Upper lobe of left lung (tissue), 6 donors: Measurements from ENCODE around the gene GABRR1. TPM values are rescaled to one million over a fixed set of nuclear protein-coding genes. Genes with fewer than 3 reads are reported as not detected.

Experiments used
- ATAC-seq, 2 donors: fragments of 200-7000 bp; cut with Tn5 transposase; one replicate each; pipeline ENCODE4 v1.9.1; 2022; ENCODE audit warnings: mild to moderate bottlenecking in 2 of 2, moderate library complexity in 2 of 2; ENCODE audit not compliant: low FRiP score in 2 of 2
- DNase-seq, 2 donors: peaks; one replicate each; pipeline ENCODE4 v3.0.0-alpha.2; 2019 to 2020
- H3K27ac ChIP-seq, 4 donors: fragments of 200-600 bp; sonication (generic); one replicate each; pipeline ENCODE4 v1.5.1; 2016 to 2019
- H3K27me3 ChIP-seq, 4 donors: fragments of 200-600 bp; sonication (generic); one replicate each; pipeline ENCODE4 v1.5.1; 2017 to 2019
- H3K36me3 ChIP-seq, 4 donors: fragments of 200-600 bp; sonication (generic); one replicate each; pipeline ENCODE4 v1.5.1; 2016 to 2019
- H3K4me1 ChIP-seq, 4 donors: fragments of 200-600 bp; sonication (generic); one replicate each; pipeline ENCODE4 v1.5.1; 2018 to 2019
- H3K4me3 ChIP-seq, 4 donors: fragments of 200-600 bp; sonication (generic); one replicate each; pipeline ENCODE4 v1.5.1; 2017 to 2019; ENCODE audit warnings: mild to moderate bottlenecking in 2 of 4, moderate library complexity in 1 of 4
- H3K9me3 ChIP-seq, 4 donors: fragments of 200-600 bp; sonication (generic); one replicate each; pipeline ENCODE4 v1.5.1; 2018 to 2019
- CTCF ChIP-seq, 6 experiments: fragments of 450-650 bp in 4 of 6; fragments of 200-600 bp in 2 of 6; sonication (generic) in 2 of 6; IDR thresholded peaks; one replicate each; pipeline ENCODE4 v1.5.1; 2016 to 2019; ENCODE audit warnings: antibody characterized with exemption in 6 of 6
- EP300 ChIP-seq, 4 donors: sonication (generic); formaldehyde crosslinking; IDR thresholded peaks; one replicate each; pipeline ENCODE4 v1.5.1; 2017; ENCODE audit warnings: antibody characterized with exemption in 4 of 4, control low read depth in 2 of 4
- POLR2A ChIP-seq, 4 donors: fragments of 450-650 bp; IDR thresholded peaks; one replicate each; pipeline ENCODE4 v1.5.1; 2016 to 2017; ENCODE audit warnings: antibody characterized with exemption in 4 of 4, mild to moderate bottlenecking in 2 of 4
- POLR2AphosphoS5 ChIP-seq, 2 donors: sonication (generic); formaldehyde crosslinking; IDR thresholded peaks; one replicate each; pipeline ENCODE4 v1.5.1; 2017; ENCODE audit warnings: antibody characterized with exemption in 2 of 2
- WGBS, 2 donors: methylation state at CpG; one replicate each; pipeline ENCODE4 v1.1.5; 2017 to 2018; 5-methylcytosine and 5-hydroxymethylcytosine counted together
- total RNA-seq, 6 donors: library from RNA; depleted of rRNA in 4 of 6; stranded (reverse); fragments of >200 nt in 4 of 6; gene quantifications; one replicate each; pipeline versions ENCODE4 v1.1.0 to v1.2.1, GENCODE V29; 2016 to 2021
- donor health status: DM: no; HTN: no; CAD: no; lungs with moderate emphysema.
- donor health status: DM: no; HTN: yes; CAD: no; lungs with severe emphysema.

Gene GABRR1
- total RNA-seq, 6 donors from 2014 or later = not detected

GRCh38 chr6:89180971-89181370 is 36.2 kb downstream of the GABRR1 start:
- 40 to 81% methylated on average over 1 of the region's 1 CpG for WGBS, 2 donors
- TF ChIP-seq CTCF (IDR thresholded peaks at IDR 0.05) (no peak), EP300 (IDR thresholded peaks at IDR 0.05) (no peak), POLR2A (IDR thresholded peaks at IDR 0.05) (no peak), POLR2AphosphoS5 (IDR thresholded peaks at IDR 0.05) (no peak)
- no peak overlapping the region for H3K4me3 ChIP-seq
- no peaks in the 10 kb centered on the region for H3K4me1 ChIP-seq
- no peaks in the 10 kb centered on the region for H3K9me3 ChIP-seq
- H3K27me3 ChIP-seq = no peaks in the 10 kb centered on the region
- DNase-seq (no peak), ATAC-seq (no peak)
- no peaks in the 10 kb centered on the region for H3K36me3 ChIP-seq
- H3K27ac ChIP-seq = no peak overlapping the region

DNA sequence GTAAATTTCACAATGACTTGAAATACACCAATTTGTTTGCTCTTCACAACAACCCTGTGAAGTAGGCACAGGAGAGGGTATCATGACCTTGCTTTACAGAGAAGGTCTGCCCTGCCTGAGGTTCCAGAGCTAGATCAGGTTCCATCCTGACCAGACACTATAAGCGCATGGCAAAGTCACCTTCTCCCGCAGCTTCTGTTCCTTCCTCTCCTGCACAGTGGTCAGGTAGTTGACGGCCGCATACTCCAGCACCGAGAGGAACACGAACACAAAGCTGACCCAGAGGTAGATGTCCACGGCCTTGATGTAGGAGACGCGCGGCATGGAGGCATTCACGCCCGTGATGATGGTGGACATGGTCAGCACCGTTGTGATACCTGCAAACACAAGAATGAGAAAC is 37.0 kb downstream of the GABRR1 start:
- ATAC-seq (no peak), DNase-seq (peak in 1 of 2 donors; percentile 9)
- H3K4me3 ChIP-seq = no peak overlapping the region
- no peak for TF ChIP-seq POLR2AphosphoS5 (IDR thresholded peaks at IDR 0.05)
- TF ChIP-seq POLR2A (IDR thresholded peaks at IDR 0.05) = no peak
- no peak for TF ChIP-seq CTCF (IDR thresholded peaks at IDR 0.05)
- TF ChIP-seq EP300 (IDR thresholded peaks at IDR 0.05) = no peak
- WGBS, 2 donors = 94 to 98% methylated on average over 8 to 13 of the region's 13 CpGs
- no peaks in the 10 kb centered on the region for H3K27me3 ChIP-seq
- no peaks in the 10 kb centered on the region for H3K36me3 ChIP-seq
- no peaks in the 10 kb centered on the region for H3K4me1 ChIP-seq
- no peaks in the 10 kb centered on the region for H3K9me3 ChIP-seq
- no peak overlapping the region for H3K27ac ChIP-seq

- DNase-seq (no peak), ATAC-seq (no peak)
- Histone ChIP-seq H3K36me3 (no peaks in the 10 kb centered on the region), H3K4me1 (no peaks in the 10 kb centered on the region), H3K4me3 (no peak overlapping the region), H3K27me3 (no peaks in the 10 kb centered on the region), H3K9me3 (no peaks in the 10 kb centered on the region), H3K27ac (no peak overlapping the region)
- no peak for TF ChIP-seq POLR2AphosphoS5 (IDR thresholded peaks at IDR 0.05)
- no peak for TF ChIP-seq CTCF (IDR thresholded peaks at IDR 0.05)
- TF ChIP-seq POLR2A (IDR thresholded peaks at IDR 0.05) = no peak
- no peak for TF ChIP-seq EP300 (IDR thresholded peaks at IDR 0.05)
- WGBS, 2 donors = 86 to 93% methylated on average over 4 of the region's 4 CpGs
Observed at GRCh38 chr6:89173634-89174033, 43.5 kb downstream of the GABRR1 start.

DNA sequence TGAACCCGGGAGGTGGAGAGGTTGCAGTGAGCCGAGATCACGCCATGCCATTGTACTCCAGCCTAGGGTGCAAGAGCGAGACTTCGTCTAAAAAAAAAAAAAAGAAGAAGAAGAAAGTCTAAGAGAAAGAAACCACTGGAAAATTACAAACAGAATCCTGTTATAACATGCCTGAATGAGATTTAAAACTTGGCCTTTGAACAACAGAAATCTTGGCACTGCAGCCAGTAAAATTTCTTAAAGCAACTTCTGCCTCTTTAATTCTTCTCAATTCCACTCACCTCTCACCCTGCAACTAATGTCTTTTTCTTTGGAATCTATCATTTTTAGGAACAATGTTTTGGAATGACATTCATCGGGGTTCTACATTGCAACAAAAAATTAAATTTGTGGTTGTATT is 45.0 kb downstream of the GABRR1 start:
- Histone ChIP-seq H3K27me3 (no peaks in the 10 kb centered on the region), H3K9me3 (no peaks in the 10 kb centered on the region), H3K4me3 (no peak overlapping the region), H3K27ac (no peak overlapping the region), H3K4me1 (no peaks in the 10 kb centered on the region), H3K36me3 (no peaks in the 10 kb centered on the region)
- 80 to 81% methylated on average over 6 of the region's 6 CpGs for WGBS, 2 donors
- DNase-seq (no peak), ATAC-seq (no peak)
- TF ChIP-seq CTCF (IDR thresholded peaks at IDR 0.05) (no peak), EP300 (IDR thresholded peaks at IDR 0.05) (no peak), POLR2A (IDR thresholded peaks at IDR 0.05) (no peak), POLR2AphosphoS5 (IDR thresholded peaks at IDR 0.05) (no peak)

DNA sequence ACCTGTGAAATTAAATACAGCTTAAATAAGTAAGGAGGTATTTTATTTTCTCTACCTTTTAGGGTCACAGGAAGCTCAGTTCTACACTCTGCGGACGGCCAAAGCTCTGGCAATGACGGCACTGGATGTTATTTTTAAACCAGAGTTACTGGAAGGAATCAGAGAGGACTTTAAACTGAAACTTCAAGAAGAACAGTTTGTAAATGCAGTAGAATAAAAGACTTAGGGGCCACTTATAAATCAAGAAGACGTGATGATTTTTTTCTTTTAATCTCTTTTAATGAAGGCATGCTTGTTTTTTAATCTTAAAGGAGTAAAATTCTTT is 55.1 kb downstream of the GABRR1 start:
- Histone ChIP-seq H3K9me3 (no peaks in the 10 kb centered on the region), H3K36me3 (peaks cover 4 to 52% (median 15%) of the 10 kb centered on the region in 4 donors), H3K4me1 (no peaks in the 10 kb centered on the region), H3K27ac (peak overlapping the region in 1 of 4 donors; percentile 34), H3K4me3 (no peak overlapping the region), H3K27me3 (no peaks in the 10 kb centered on the region)
- WGBS, 2 donors = 74 to 77% methylated on average over 4 of the region's 4 CpGs
- ATAC-seq = peak in 1 of 2 donors; percentile 31
- no peak for DNase-seq
- no peak for TF ChIP-seq CTCF (IDR thresholded peaks at IDR 0.05)
- no peak for TF ChIP-seq POLR2A (IDR thresholded peaks at IDR 0.05)
- TF ChIP-seq EP300 (IDR thresholded peaks at IDR 0.05) = no peak
- TF ChIP-seq POLR2AphosphoS5 (IDR thresholded peaks at IDR 0.05) = no peak
